Gastroesophageal sphincter (tissue), 3 donors: Measurements from ENCODE around the gene UBE2E2.

ENCODE experiments used
- CTCF ChIP-seq, 4 experiments: fragments of 200-600 bp in 2 of 4; fragments of 450-650 bp in 2 of 4; sonication (generic) in 1 of 4; IDR thresholded peaks; one replicate each; pipeline ENCODE4 v1.5.1; 2017 to 2019; ENCODE audit warnings: antibody characterized with exemption in 4 of 4, mild to moderate bottlenecking in 2 of 4, moderate library complexity in 2 of 4
- EP300 ChIP-seq: sonication (generic); formaldehyde crosslinking; IDR thresholded peaks from one replicate; pipeline ENCODE4 v1.6.1; 2017; ENCODE audit warnings: antibody characterized with exemption, mild to moderate bottlenecking
- POLR2A ChIP-seq, 2 donors: fragments of 450-650 bp; IDR thresholded peaks; one replicate each; pipeline ENCODE4 v1.6.1; 2017; ENCODE audit warnings: antibody characterized with exemption in 2 of 2, mild to moderate bottlenecking in 2 of 2, moderate library complexity in 1 of 2
- POLR2AphosphoS5 ChIP-seq: sonication (generic); formaldehyde crosslinking; IDR thresholded peaks from one replicate; pipeline ENCODE4 v1.6.1; 2017; ENCODE audit warnings: antibody characterized with exemption

- TF ChIP-seq CTCF (IDR thresholded peaks at IDR 0.05) (no peak), POLR2A (IDR thresholded peaks at IDR 0.05) (no peak), EP300 (no peak), POLR2AphosphoS5 (no peak)
These were observed 234.5 kb downstream of the UBE2E2 start for GRCh38 chr3:23437484-23438145.
